HepG2 (cell line): ENCODE measurements around the gene AKNA. TPM values are rescaled to one million over a fixed set of nuclear protein-coding genes. Genes with fewer than 3 reads are reported as not detected.

Experiments
- ATAC-seq: fragments of 200-7000 bp; cut with Tn5 transposase; 3 replicates; pipeline ENCODE4 v1.9.1; 2020; ENCODE audit warnings: mild to moderate bottlenecking, moderate library complexity
- BruUV-seq: library from RNA; stranded (reverse); fragments of 400-500 nt; replicated peaks from 2 replicates; lab custom pipeline; 2021; lab: Mats Ljungman, UMichigan
- CTCF ChIA-PET: fragments of 300-600 bp; formaldehyde crosslinking; extraction: SDS; loops from one replicate; lab custom pipeline; 2021; ENCODE audit warnings: low total read pairs, inconsistent platforms, low intra/inter-chr PET ratio; lab: Yijun Ruan, JAX
- POLR2A ChIA-PET: fragments of 350-600 bp; sonication (Branson Sonifier 250); formaldehyde crosslinking; loops from one replicate; lab custom pipeline; 2020; ENCODE audit warnings: antibody characterized with exemption, inconsistent platforms; lab: Yijun Ruan, JAX
- DNase-seq: peaks from one replicate; pipeline ENCODE4 v3.0.0-alpha.2; 2015; ENCODE audit warnings: low spot score
- FAIRE-seq: peaks from 3 replicates; lab custom pipeline; 2011; peaks lifted over from hg19 to GRCh38; lab: Jason Lieb, UNC
- H2AFZ ChIP-seq: one replicate; pipeline ENCODE4 v1.6.1; 2011; ENCODE audit warnings: low read length, inconsistent platforms
- H3K27ac ChIP-seq: fragments of 300-600 bp; 3 replicates; pipeline ENCODE4 v1.8.0; 2011; ENCODE audit warnings: mixed run types, mild to moderate bottlenecking, mixed read lengths, low read length, inconsistent platforms; ENCODE audit not compliant: insufficient read depth; ENCODE audit errors: extremely low read length
- H3K27me3 ChIP-seq, 2 experiments: fragments of 200-600 bp in 1 of 2; 2 replicates in 1 of 2; 3 replicates in 1 of 2; pipeline versions ENCODE4 v1.6.0 to v1.8.0; 2011; ENCODE audit warnings: low read length in 2 of 2, mild to moderate bottlenecking in 2 of 2, moderate library complexity in 2 of 2, inconsistent platforms in 1 of 2; ENCODE audit not compliant: insufficient read depth in 2 of 2, control insufficient read depth in 1 of 2
- H3K36me3 ChIP-seq, 2 experiments: fragments of 200-600 bp in 1 of 2; replicated peaks in 1 of 2; 2 replicates in 1 of 2; 3 replicates in 1 of 2; pipeline versions ENCODE4 v1.5.1 to v1.8.0; 2011; ENCODE audit warnings: low read length in 2 of 2, inconsistent platforms in 1 of 2; ENCODE audit not compliant: insufficient read depth in 2 of 2, control insufficient read depth in 1 of 2
- H3K4me1 ChIP-seq: 2 replicates; pipeline ENCODE4 v1.5.1; 2012; ENCODE audit warnings: low read length, inconsistent platforms; ENCODE audit not compliant: insufficient read depth
- H3K4me2 ChIP-seq: 2 replicates; pipeline ENCODE4 v1.6.0; 2011; ENCODE audit warnings: low read depth, low read length, inconsistent platforms
- H3K4me3 ChIP-seq, 3 experiments: fragments of 200-600 bp in 1 of 3; sonication (generic), shearing (Covaris generic) in 1 of 3; replicated peaks in 1 of 3; 2 replicates each; pipeline ENCODE4 v1.5.1; 2011 to 2016; ENCODE audit warnings: low read length in 3 of 3, inconsistent platforms in 2 of 3, low read depth in 2 of 3, mild to moderate bottlenecking in 2 of 3, control low read depth in 1 of 3, mixed read lengths in 1 of 3; ENCODE audit not compliant: insufficient read depth in 1 of 3
- H3K79me2 ChIP-seq: one replicate; pipeline ENCODE4 v1.6.1; 2011; ENCODE audit warnings: low read length, inconsistent platforms; ENCODE audit not compliant: insufficient read depth
- H3K9ac ChIP-seq: 2 replicates; pipeline ENCODE4 v1.6.0; 2011; ENCODE audit warnings: mild to moderate bottlenecking, low read depth, low read length, inconsistent platforms; ENCODE audit not compliant: insufficient read depth
- H3K9me3 ChIP-seq: 2 replicates; pipeline ENCODE4 v1.5.1; 2012; ENCODE audit warnings: mild to moderate bottlenecking, low read length
- H4K20me1 ChIP-seq: 2 replicates; pipeline ENCODE4 v1.6.0; 2011; ENCODE audit warnings: inconsistent platforms, mild to moderate bottlenecking, low read length, moderate library complexity; ENCODE audit not compliant: insufficient read depth
- ARNT ChIP-seq: fragments of 450-650 bp; IDR thresholded peaks from 2 replicates; pipeline ENCODE4 v1.6.1; 2017
- EP300 ChIP-seq, 3 experiments: sonication (generic) in 1 of 3; formaldehyde crosslinking in 1 of 3; IDR thresholded peaks; 2 replicates each; pipeline versions ENCODE4 v1.5.1 to v1.6.1; 2011 to 2020; ENCODE audit warnings: low read depth in 2 of 3, low read length in 2 of 3, borderline replicate concordance in 1 of 3, improper control_type of control experiment in 1 of 3, mild to moderate bottlenecking in 1 of 3, missing genetic modification reagents in 1 of 3, moderate library complexity in 1 of 3
- LCORL ChIP-seq, 2 experiments: fragments of 450-650 bp in 1 of 2; sonication (generic) in 1 of 2; formaldehyde crosslinking in 1 of 2; IDR thresholded peaks; 2 replicates each; pipeline versions ENCODE4 v1.5.0 to v1.6.1; 2017 to 2020; ENCODE audit warnings: antibody characterized with exemption in 1 of 2, missing genetic modification reagents in 1 of 2
- PAX8 ChIP-seq: sonication (generic); formaldehyde crosslinking; IDR thresholded peaks from 2 replicates; pipeline ENCODE4 v1.8.0; 2022; ENCODE audit warnings: mild to moderate bottlenecking, missing genetic modification reagents, borderline replicate concordance
- SMAD1 ChIP-seq: sonication (generic); formaldehyde crosslinking; IDR thresholded peaks from 2 replicates; pipeline ENCODE4 v1.4.0; 2020; ENCODE audit warnings: missing genetic modification reagents, low read depth, mild to moderate bottlenecking, borderline replicate concordance
- TARDBP ChIP-seq: sonication (generic); formaldehyde crosslinking; IDR thresholded peaks from 2 replicates; pipeline ENCODE4 v1.8.0; 2022; ENCODE audit warnings: mild to moderate bottlenecking, missing genetic modification reagents
- TEAD2 ChIP-seq: sonication (generic); formaldehyde crosslinking; IDR thresholded peaks from 2 replicates; pipeline ENCODE4 v1.9.0; 2021; ENCODE audit warnings: missing genetic modification reagents
- ZFP41 ChIP-seq: sonication (generic); formaldehyde crosslinking; IDR thresholded peaks from 2 replicates; pipeline ENCODE4 v1.4.0; 2020; ENCODE audit warnings: mild to moderate bottlenecking, missing genetic modification reagents, borderline replicate concordance
- ZMYM3 ChIP-seq: sonication (generic); formaldehyde crosslinking; IDR thresholded peaks from 2 replicates; pipeline ENCODE4 v1.5.1; 2020; ENCODE audit warnings: mild to moderate bottlenecking, missing genetic modification reagents
- ZNF180 ChIP-seq: sonication (generic); formaldehyde crosslinking; IDR thresholded peaks from 2 replicates; pipeline ENCODE4 v1.4.0; 2020; ENCODE audit warnings: low read depth, missing genetic modification reagents, borderline replicate concordance
- ZNF24 ChIP-seq: fragments of 450-650 bp; IDR thresholded peaks from 2 replicates; pipeline ENCODE4 v1.6.1; 2017; ENCODE audit warnings: antibody characterized with exemption, mild to moderate bottlenecking
- ZNF335 ChIP-seq: sonication (generic); formaldehyde crosslinking; IDR thresholded peaks from 2 replicates; pipeline ENCODE4 v1.4.0; 2020; ENCODE audit warnings: missing genetic modification reagents
- ZNF337 ChIP-seq: sonication (generic); formaldehyde crosslinking; IDR thresholded peaks from 2 replicates; pipeline ENCODE4 v1.5.1; 2020; ENCODE audit warnings: missing genetic modification reagents, low read depth, mild to moderate bottlenecking, borderline replicate concordance
- ZNF670 ChIP-seq: sonication (generic); formaldehyde crosslinking; IDR thresholded peaks from 2 replicates; pipeline ENCODE4 v1.8.0; 2022; ENCODE audit warnings: mild to moderate bottlenecking, missing genetic modification reagents, borderline replicate concordance
- WGBS: methylation state at CpG from one replicate; pipeline ENCODE4 v1.1.6; 2017; ENCODE audit warnings: low lambda C conversion rate; 5-methylcytosine and 5-hydroxymethylcytosine counted together
- in situ Hi-C: cut with HindIII; loops from 2 replicates; pipeline ENCODE4 v1.10.0; 2017; ENCODE audit warnings: low pct_unique_long_range_greater_than_20kb; ENCODE audit not compliant: extremely low pct_ligation_motif_present
- intact Hi-C: fragments of 100-400 bp; cut with micrococcal nuclease; formaldehyde crosslinking; loops from one replicate; pipeline ENCODE4 v1.10.0; 2022; ENCODE audit not compliant: unreplicated experiment
- polyA plus RNA-seq, 8 experiments: library from polyadenylated mRNA; depleted of rRNA in 3 of 8; stranded (reverse) in 7 of 8; unstranded in 1 of 8; fragments of >200 nt; fragmentation: Illumina TruSeq in 4 of 8; extraction: Trizol in 4 of 8; gene quantifications; 2 replicates each; pipeline versions ENCODE4 v1.2.1 to v1.2.3, GENCODE V29; 2011 to 2016; ENCODE audit warnings: low read depth in 4 of 8, missing spikeins in 1 of 8, mixed read lengths in 1 of 8; ENCODE audit not compliant: insufficient read depth in 1 of 8
- total RNA-seq, 5 experiments: library from RNA; depleted of rRNA; stranded (reverse); fragments of >200 nt; fragmentation: Illumina TruSeq; extraction: Trizol; gene quantifications; 2 replicates each; pipeline ENCODE4 v1.2.3, GENCODE V29; 2016; ENCODE audit warnings: low read depth in 1 of 5
- TF ChIP-seq, protein P1 (sequence below): sonication (generic); formaldehyde crosslinking; IDR thresholded peaks from 2 replicates; pipeline ENCODE4 v1.4.0; 2020; ENCODE audit warnings: missing genetic modification reagents

AKNA gene
- total and polyA plus RNA-seq, 2 of the 13 experiments (the other 11 are each of a cell fraction or from before 2014, with no cell fraction given), result 3.0 to 3.1 TPM

DNA sequence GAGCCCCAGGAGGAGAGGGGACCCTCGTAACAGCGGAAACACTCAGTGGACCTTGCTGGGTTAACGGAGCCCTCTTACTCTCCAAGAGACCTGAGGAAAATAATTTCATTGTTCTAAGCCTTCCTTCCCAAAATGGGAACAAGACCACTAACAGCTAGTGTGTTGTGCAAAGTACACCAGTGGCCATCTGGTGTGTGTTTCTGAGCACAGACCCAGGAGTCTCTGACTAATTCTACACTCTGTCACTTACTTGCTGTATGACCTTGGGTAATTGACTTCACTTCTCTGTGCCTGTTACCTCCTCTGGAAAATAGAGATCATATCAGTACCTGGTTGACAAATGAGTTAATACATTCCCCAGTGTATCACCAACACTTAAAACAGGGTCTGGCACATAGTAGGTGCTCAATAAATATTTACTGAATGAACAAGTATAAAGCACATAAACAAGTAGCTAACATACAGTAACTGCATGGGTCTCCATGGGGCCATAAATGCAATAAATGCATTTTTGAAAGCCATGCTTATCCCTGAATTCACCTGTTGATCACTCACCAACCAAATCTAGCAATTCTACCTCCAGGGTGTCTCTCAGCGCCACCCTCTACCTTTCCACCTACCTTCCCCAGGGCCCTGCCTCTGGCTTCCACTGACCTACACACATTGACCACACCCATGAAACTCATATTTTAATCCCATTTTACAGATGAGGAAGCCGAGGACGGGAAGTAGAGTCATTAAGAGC is 44.7 kb upstream of the AKNA start (continued):
- no peak for TF ChIP-seq LCORL (IDR thresholded peaks at IDR 0.05)
- no peak for TF ChIP-seq LCORL (CRISPR knock-in tag; IDR thresholded peaks at IDR 0.05)
- TF ChIP-seq ZNF24, result no peak

GRCh38 chr9:114431770-114432169 is 44.0 kb upstream of the AKNA start:
- no peak overlapping the region for H3K4me3 ChIP-seq
- no TSS peak for BruUV-seq
- H3K4me2 ChIP-seq, result no peak overlapping the region
- H3K27me3 ChIP-seq, result no peaks in the 10 kb centered on the region
- H3K9ac ChIP-seq, result no peak overlapping the region
- no peak for FAIRE-seq
- no peaks in the 10 kb centered on the region for H3K36me3 ChIP-seq
- WGBS, result 72% methylated on average over 6 of the region's 6 CpGs
- H3K27ac ChIP-seq, result no peak overlapping the region
- H3K9me3 ChIP-seq, result no peaks in the 10 kb centered on the region
- CTCF ChIA-PET, result no interaction called here
- no peaks in the 10 kb centered on the region for H3K79me2 ChIP-seq
- no peak for ATAC-seq
- peaks cover 21% of the 10 kb centered on the region for H3K4me1 ChIP-seq
- DNase-seq, result no peak
- no peak overlapping the region for H2AFZ ChIP-seq
- TF ChIP-seq ZNF670 (CRISPR knock-in tag), result no peak
- no peak for TF ChIP-seq ZFP41 (CRISPR knock-in tag)
- TF ChIP-seq PAX8 (CRISPR knock-in tag), result no peak
- TF ChIP-seq, protein P1, sequence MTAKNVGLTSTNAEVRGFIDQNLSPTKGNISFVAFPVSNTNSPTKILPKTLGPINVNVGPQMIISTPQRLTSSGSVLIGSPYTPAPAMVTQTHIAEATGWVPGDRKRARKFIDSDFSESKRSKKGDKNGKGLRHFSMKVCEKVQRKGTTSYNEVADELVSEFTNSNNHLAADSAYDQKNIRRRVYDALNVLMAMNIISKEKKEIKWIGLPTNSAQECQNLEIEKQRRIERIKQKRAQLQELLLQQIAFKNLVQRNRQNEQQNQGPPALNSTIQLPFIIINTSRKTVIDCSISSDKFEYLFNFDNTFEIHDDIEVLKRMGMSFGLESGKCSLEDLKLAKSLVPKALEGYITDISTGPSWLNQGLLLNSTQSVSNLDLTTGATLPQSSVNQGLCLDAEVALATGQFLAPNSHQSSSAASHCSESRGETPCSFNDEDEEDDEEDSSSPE (CRISPR knock-in tag), result no peak
- no peak for TF ChIP-seq TEAD2 (CRISPR knock-in tag)
- TF ChIP-seq TARDBP, result no peak
- no peak for TF ChIP-seq EP300 (IDR thresholded peaks at IDR 0.05; ENCODE audit: low read depth in 2 of 2, low read length in 2 of 2)
- no peak for TF ChIP-seq EP300 (CRISPR knock-in tag; IDR thresholded peaks at IDR 0.05; ENCODE audit: borderline replicate concordance)
- no peak for TF ChIP-seq ZMYM3 (CRISPR knock-in tag)
- TF ChIP-seq ZNF337 (CRISPR knock-in tag), result no peak
- no peak for TF ChIP-seq ZNF180 (CRISPR knock-in tag)
- no peak for TF ChIP-seq ZNF335
- no peak for TF ChIP-seq SMAD1 (CRISPR knock-in tag)
- TF ChIP-seq ARNT, result no peak
- TF ChIP-seq, all 625 proteins: peak for 0
- no peaks in the 10 kb centered on the region for H4K20me1 ChIP-seq
- intact Hi-C loops (no loop called here), in situ Hi-C loops (loop anchor here (10.0 to 25.0 kb wide), 2 partner anchors 223 to 581 kb away; partner anchors contain the start of gene TEX53)
- POLR2A ChIA-PET, result no interaction called here
